Sigmoid colon (tissue), 7 donors: Measurements from ENCODE around the gene KCNK13. TPM values are rescaled to one million over a fixed set of nuclear protein-coding genes. Genes with fewer than 3 reads are reported as not detected.

Experiments used
- DNase-seq: peaks from one replicate; pipeline ENCODE4 v3.0.0-alpha.2; 2019
- H3K27ac ChIP-seq, 4 donors: fragments of 200-600 bp; sonication (generic); one replicate each; pipeline ENCODE4 v1.5.1; 2016 to 2019; ENCODE audit warnings: mild to moderate bottlenecking in 1 of 4
- H3K27me3 ChIP-seq, 3 donors: fragments of 200-600 bp; sonication (generic); one replicate each; pipeline ENCODE4 v1.5.1; 2019; ENCODE audit warnings: mild to moderate bottlenecking in 1 of 3
- H3K36me3 ChIP-seq, 4 donors: fragments of 200-600 bp; sonication (generic); one replicate each; pipeline ENCODE4 v1.5.1; 2016 to 2019
- H3K4me1 ChIP-seq, 4 donors: fragments of 200-600 bp; sonication (generic); one replicate each; pipeline ENCODE4 v1.5.1; 2017 to 2019
- H3K4me3 ChIP-seq, 4 donors: fragments of 200-600 bp; sonication (generic); one replicate each; pipeline ENCODE4 v1.5.1; 2017 to 2019; ENCODE audit warnings: mild to moderate bottlenecking in 2 of 4, moderate library complexity in 1 of 4
- H3K9me3 ChIP-seq, 4 donors: fragments of 200-600 bp in 3 of 4; sonication (generic) in 3 of 4; one replicate each; pipeline versions ENCODE4 v1.5.1 to v1.6.1; 2013 to 2019
- CTCF ChIP-seq, 4 experiments: fragments of 450-650 bp in 3 of 4; fragments of 200-600 bp in 1 of 4; IDR thresholded peaks; one replicate each; pipeline ENCODE4 v1.5.1; 2016 to 2019; ENCODE audit warnings: antibody characterized with exemption in 4 of 4, mild to moderate bottlenecking in 3 of 4, moderate library complexity in 2 of 4
- EP300 ChIP-seq, 4 donors: sonication (generic); formaldehyde crosslinking; IDR thresholded peaks; one replicate each; pipeline ENCODE4 v1.6.1; 2017; ENCODE audit warnings: antibody characterized with exemption in 4 of 4
- POLR2A ChIP-seq, 2 donors: fragments of 450-650 bp; IDR thresholded peaks; one replicate each; pipeline ENCODE4 v1.6.1; 2016; ENCODE audit warnings: antibody characterized with exemption in 2 of 2, mild to moderate bottlenecking in 2 of 2, moderate library complexity in 2 of 2
- POLR2AphosphoS5 ChIP-seq, 4 donors: sonication (generic); formaldehyde crosslinking; IDR thresholded peaks; one replicate each; pipeline ENCODE4 v1.6.1; 2017; ENCODE audit warnings: antibody characterized with exemption in 4 of 4
- WGBS, 2 donors: extraction: QIAGEN DNeasy Blood & Tissue Kit; methylation state at CpG; one replicate each; pipeline ENCODE4 v1.1.7; 2013; 5-methylcytosine and 5-hydroxymethylcytosine counted together
- intact Hi-C: fragments of 100-400 bp; cut with DNase I; formaldehyde crosslinking; loops from one replicate; pipeline ENCODE4 v1.15.1; 2023
- polyA plus RNA-seq, 3 donors: library from polyadenylated mRNA; stranded (reverse); fragments of 200-250 nt; gene quantifications; one replicate each; pipeline ENCODE4 v1.2.3, GENCODE V29; 2013
- total RNA-seq, 4 donors: library from RNA; depleted of rRNA; stranded (reverse); fragments of >200 nt; gene quantifications; one replicate each; pipeline ENCODE4 v1.1.0, GENCODE V29; 2016
- donor health status: healthy with polysubstance abuse.
- donor health status: Bipolar disorder and iron deficiency.
- donor health status: healthy.

The KCNK13 gene
- total and polyA plus RNA-seq, 7 donors = 0.51 to 1.4 (median 0.95) TPM; not detected in 2

DNA sequence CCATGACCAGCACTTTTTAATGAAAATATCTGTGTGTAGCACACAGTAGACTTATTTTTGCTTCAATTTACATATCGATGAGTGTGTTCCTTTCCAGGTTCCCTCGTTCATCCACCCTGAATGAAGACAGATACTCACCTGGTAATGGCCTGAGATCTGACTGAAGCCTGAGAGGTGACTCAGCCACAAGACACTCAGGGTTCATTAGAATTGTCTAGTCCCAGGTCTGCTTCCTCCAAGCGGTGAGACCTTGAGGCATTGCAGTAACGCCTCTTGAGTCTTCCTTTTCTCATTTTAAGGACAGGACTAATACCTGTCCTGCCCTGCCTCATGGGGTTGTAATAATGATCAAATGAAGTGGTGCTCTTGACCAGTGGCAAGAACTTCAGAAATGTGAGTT lies 11.5 kb upstream of the KCNK13 start:
- H3K4me1 ChIP-seq = no peaks in the 10 kb centered on the region
- H3K27me3 ChIP-seq = peaks cover 0 to 35% (median 0%) of the 10 kb centered on the region in 3 donors
- 95 to 97% methylated on average over 4 of the region's 4 CpGs for WGBS, 2 donors
- no peak overlapping the region for H3K4me3 ChIP-seq
- H3K36me3 ChIP-seq = no peaks in the 10 kb centered on the region
- H3K9me3 ChIP-seq = no peaks in the 10 kb centered on the region
- TF ChIP-seq POLR2AphosphoS5 (IDR thresholded peaks at IDR 0.05) (no peak), CTCF (IDR thresholded peaks at IDR 0.05) (no peak)
- no peak for DNase-seq
- no peak overlapping the region for H3K27ac ChIP-seq
- intact Hi-C loops = no loop called here

- no peak for DNase-seq
- WGBS, 2 donors = 51 to 67% methylated on average over 2 of the region's 2 CpGs
- no peaks in the 10 kb centered on the region for H3K36me3 ChIP-seq
- no peak for TF ChIP-seq POLR2A (IDR thresholded peaks at IDR 0.05)
- no peak for TF ChIP-seq CTCF (IDR thresholded peaks at IDR 0.05)
- no peak for TF ChIP-seq EP300 (IDR thresholded peaks at IDR 0.05)
- intact Hi-C loops = no loop called here
- no peak overlapping the region for H3K4me3 ChIP-seq
- H3K4me1 ChIP-seq = no peaks in the 10 kb centered on the region
- no peak overlapping the region for H3K27ac ChIP-seq
- peaks cover 0 to 49% (median 0%) of the 10 kb centered on the region in 3 donors for H3K27me3 ChIP-seq
- H3K9me3 ChIP-seq = no peaks in the 10 kb centered on the region
Measured at GRCh38 chr14:90053044-90053443, 8.8 kb upstream of the KCNK13 start.

DNA sequence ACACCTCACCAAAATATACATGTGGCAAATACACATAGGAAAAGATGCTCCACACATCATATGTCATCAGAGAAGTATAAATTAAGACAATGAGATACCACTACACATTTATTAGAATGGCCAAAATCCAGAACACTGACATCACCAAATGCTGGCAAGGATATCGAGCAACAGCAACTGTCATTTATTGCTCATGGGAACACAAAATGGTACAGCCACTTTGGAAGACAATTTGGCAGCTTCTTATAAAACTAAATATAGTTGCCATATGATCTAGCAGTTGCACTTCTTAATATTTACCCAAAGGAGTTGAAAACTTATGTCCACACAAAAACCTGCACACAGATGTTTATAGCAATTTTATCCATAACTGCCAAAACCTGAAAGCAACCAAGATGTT lies 7.0 kb upstream of the KCNK13 start:
- 76 to 86% methylated on average over 1 of the region's 1 CpG for WGBS, 2 donors
- Histone ChIP-seq H3K9me3 (no peaks in the 10 kb centered on the region), H3K27ac (no peak overlapping the region), H3K36me3 (no peaks in the 10 kb centered on the region), H3K27me3 (peaks cover 0 to 66% (median 6%) of the 10 kb centered on the region in 3 donors), H3K4me1 (no peaks in the 10 kb centered on the region), H3K4me3 (no peak overlapping the region)
- no peak for TF ChIP-seq EP300 (IDR thresholded peaks at IDR 0.05)
- TF ChIP-seq POLR2AphosphoS5 (IDR thresholded peaks at IDR 0.05) = no peak
- TF ChIP-seq CTCF (IDR thresholded peaks at IDR 0.05) = no peak
- no peak for TF ChIP-seq POLR2A (IDR thresholded peaks at IDR 0.05)
- DNase-seq = no peak
- intact Hi-C loops = no loop called here

GRCh38 chr14:90056826-90057225 lies 5.0 kb upstream of the KCNK13 start:
- intact Hi-C loops = no loop called here
- no peak for DNase-seq
- Histone ChIP-seq H3K4me1 (peaks cover 0 to 19% (median 19%) of the 10 kb centered on the region in 4 donors), H3K36me3 (no peaks in the 10 kb centered on the region), H3K27ac (no peak overlapping the region), H3K4me3 (no peak overlapping the region), H3K9me3 (no peaks in the 10 kb centered on the region), H3K27me3 (peaks cover 16 to 74% (median 24%) of the 10 kb centered on the region in 3 donors)
- 54 to 57% methylated on average over 8 of the region's 8 CpGs for WGBS, 2 donors
- TF ChIP-seq EP300 (IDR thresholded peaks at IDR 0.05) (no peak), POLR2AphosphoS5 (IDR thresholded peaks at IDR 0.05) (no peak), CTCF (IDR thresholded peaks at IDR 0.05) (no peak), POLR2A (IDR thresholded peaks at IDR 0.05) (no peak)

DNA sequence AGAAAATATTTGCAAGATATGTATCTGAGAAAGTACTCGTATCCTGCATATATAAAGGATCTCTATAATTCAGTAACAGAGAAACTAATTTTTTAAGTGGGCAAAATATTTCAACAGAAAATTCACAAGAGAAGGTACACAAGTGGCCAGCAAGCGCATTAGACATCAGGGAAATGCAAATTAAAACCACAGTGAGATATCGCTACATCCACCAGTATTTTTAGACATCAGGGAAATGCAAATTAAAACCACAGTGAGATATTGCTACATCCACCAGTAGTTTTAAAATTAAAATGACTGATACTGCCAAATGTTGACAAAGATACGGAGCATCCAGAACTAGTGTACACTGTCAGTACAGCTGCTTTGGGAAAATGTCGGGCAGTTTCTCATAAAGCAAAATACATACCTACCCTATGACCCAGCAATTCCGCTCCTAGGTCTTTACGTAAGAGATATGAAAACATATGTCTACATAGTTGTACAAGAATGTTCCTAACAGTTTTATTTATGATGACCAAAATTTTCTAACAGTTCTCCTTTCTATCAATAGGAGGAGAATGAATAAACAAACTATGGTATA lies 2.8 kb upstream of the KCNK13 start:
- peaks cover 0 to 30% (median 28%) of the 10 kb centered on the region in 4 donors for H3K4me1 ChIP-seq
- no peak for DNase-seq
- peaks cover 22 to 83% (median 45%) of the 10 kb centered on the region in 3 donors for H3K27me3 ChIP-seq
- TF ChIP-seq POLR2AphosphoS5 (IDR thresholded peaks at IDR 0.05) (no peak), EP300 (IDR thresholded peaks at IDR 0.05) (no peak), CTCF (IDR thresholded peaks at IDR 0.05) (no peak), POLR2A (IDR thresholded peaks at IDR 0.05) (no peak)
- no peak overlapping the region for H3K27ac ChIP-seq
- H3K36me3 ChIP-seq = no peaks in the 10 kb centered on the region
- 83 to 88% methylated on average over 7 of the region's 7 CpGs for WGBS, 2 donors
- no peak overlapping the region for H3K4me3 ChIP-seq
- no peaks in the 10 kb centered on the region for H3K9me3 ChIP-seq
- intact Hi-C loops = no loop called here
